ENCODE results near the gene TBC1D5.
"Not testable (repeated sequence)": the region's sequence is repeated elsewhere in the genome, so short reads cannot be mapped to it uniquely, and the experiment has no call there.

The TBC1D5 gene

DNA sequence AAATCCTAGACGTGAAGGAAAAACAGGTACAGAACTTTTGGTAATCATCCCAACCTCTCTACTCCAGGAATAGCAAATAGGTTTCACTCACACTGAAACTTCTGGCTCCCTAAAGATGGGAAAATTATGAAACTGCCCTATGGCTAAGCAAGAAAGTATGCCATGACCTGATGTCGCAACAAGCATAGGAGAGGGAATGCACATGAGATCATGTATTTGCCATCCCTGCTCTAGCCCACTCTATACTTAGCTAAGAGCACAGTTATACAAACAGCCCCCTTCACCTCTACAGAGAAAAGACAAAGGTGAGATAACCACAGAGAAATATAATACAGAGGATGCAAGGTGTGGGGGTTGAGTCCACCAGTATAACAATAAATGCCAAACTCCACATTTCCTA lies 102.7 kb downstream of the TBC1D5 start:
- H2AFZ ChIP-seq (ENCODE audit: low read depth): no peak overlapping the region
- H3K9ac ChIP-seq: no peak overlapping the region
- H3K79me2 ChIP-seq (ENCODE audit: insufficient read depth, low read depth): no peaks in the 10 kb centered on the region
- H3K4me3 ChIP-seq (IDR thresholded peaks at IDR 0.05; ENCODE audit: insufficient read depth, low read depth, low read length): no peak overlapping the region
- H3K4me2 ChIP-seq: no peak overlapping the region
- no peaks in the 10 kb centered on the region for H3K27me3 ChIP-seq (ENCODE audit: insufficient read depth, low read depth)
- TF ChIP-seq, protein P1, sequence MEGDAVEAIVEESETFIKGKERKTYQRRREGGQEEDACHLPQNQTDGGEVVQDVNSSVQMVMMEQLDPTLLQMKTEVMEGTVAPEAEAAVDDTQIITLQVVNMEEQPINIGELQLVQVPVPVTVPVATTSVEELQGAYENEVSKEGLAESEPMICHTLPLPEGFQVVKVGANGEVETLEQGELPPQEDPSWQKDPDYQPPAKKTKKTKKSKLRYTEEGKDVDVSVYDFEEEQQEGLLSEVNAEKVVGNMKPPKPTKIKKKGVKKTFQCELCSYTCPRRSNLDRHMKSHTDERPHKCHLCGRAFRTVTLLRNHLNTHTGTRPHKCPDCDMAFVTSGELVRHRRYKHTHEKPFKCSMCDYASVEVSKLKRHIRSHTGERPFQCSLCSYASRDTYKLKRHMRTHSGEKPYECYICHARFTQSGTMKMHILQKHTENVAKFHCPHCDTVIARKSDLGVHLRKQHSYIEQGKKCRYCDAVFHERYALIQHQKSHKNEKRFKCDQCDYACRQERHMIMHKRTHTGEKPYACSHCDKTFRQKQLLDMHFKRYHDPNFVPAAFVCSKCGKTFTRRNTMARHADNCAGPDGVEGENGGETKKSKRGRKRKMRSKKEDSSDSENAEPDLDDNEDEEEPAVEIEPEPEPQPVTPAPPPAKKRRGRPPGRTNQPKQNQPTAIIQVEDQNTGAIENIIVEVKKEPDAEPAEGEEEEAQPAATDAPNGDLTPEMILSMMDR (conservative IDR thresholded peaks at IDR 0.05; ENCODE audit: low read depth, low read length): no peak
- H4K20me1 ChIP-seq (ENCODE audit: insufficient read depth): 0 out of 2 replicates have a peak, but pooled peaks cover 5% of the 10 kb centered on the region
- H3K4me1 ChIP-seq (ENCODE audit: low read depth, poor library complexity, severe bottlenecking): no peaks in the 10 kb centered on the region
- no peaks in the 10 kb centered on the region for H3K36me3 ChIP-seq (ENCODE audit: insufficient read depth)
- no peak overlapping the region for H3K27ac ChIP-seq

DNA sequence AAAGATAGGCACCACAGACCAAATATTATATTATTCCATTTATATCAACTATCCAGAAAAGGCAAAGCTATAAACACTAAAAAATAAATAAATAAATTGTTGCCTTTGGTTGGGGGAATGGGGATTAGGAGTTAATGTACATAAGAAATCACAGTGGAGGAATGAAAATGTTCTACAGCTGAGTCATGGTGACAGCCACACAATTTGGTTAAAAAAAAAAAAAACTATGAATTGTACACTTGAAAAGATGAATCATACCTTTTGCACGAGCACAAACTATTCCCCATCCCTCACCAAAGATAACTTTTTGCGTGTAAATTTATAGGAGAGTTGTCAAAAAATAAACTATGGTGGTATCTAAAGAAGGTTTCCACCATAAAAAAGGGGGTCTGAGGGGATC lies 103.2 kb downstream of the TBC1D5 start:
- Histone ChIP-seq H3K4me3 (IDR thresholded peaks at IDR 0.05; ENCODE audit: insufficient read depth, low read depth, low read length) (no peak overlapping the region), H3K79me2 (ENCODE audit: insufficient read depth, low read depth) (no peaks in the 10 kb centered on the region), H2AFZ (ENCODE audit: low read depth) (no peak overlapping the region), H3K36me3 (ENCODE audit: insufficient read depth) (no peaks in the 10 kb centered on the region), H3K9ac (no peak overlapping the region), H4K20me1 (ENCODE audit: insufficient read depth) (0 out of 2 replicates have a peak, but pooled peaks cover 5% of the 10 kb centered on the region), H3K4me2 (no peak overlapping the region), H3K4me1 (ENCODE audit: low read depth, poor library complexity, severe bottlenecking) (no peaks in the 10 kb centered on the region), H3K27me3 (ENCODE audit: insufficient read depth, low read depth) (no peaks in the 10 kb centered on the region), H3K27ac (no peak overlapping the region)
- TF ChIP-seq, protein P1 (conservative IDR thresholded peaks at IDR 0.05; ENCODE audit: low read depth, low read length): no peak

- H3K9ac ChIP-seq: no peak overlapping the region
- 0 out of 2 replicates have a peak, but pooled peaks cover 5% of the 10 kb centered on the region for H4K20me1 ChIP-seq (ENCODE audit: insufficient read depth)
- no peak overlapping the region for H2AFZ ChIP-seq (ENCODE audit: low read depth)
- H3K27ac ChIP-seq: no peak overlapping the region
- no peaks in the 10 kb centered on the region for H3K4me1 ChIP-seq (ENCODE audit: low read depth, poor library complexity, severe bottlenecking)
- no peak overlapping the region for H3K4me3 ChIP-seq (IDR thresholded peaks at IDR 0.05; ENCODE audit: insufficient read depth, low read depth, low read length)
- no peak overlapping the region for H3K4me2 ChIP-seq
- H3K27me3 ChIP-seq (ENCODE audit: insufficient read depth, low read depth): no peaks in the 10 kb centered on the region
- H3K36me3 ChIP-seq (ENCODE audit: insufficient read depth): no peaks in the 10 kb centered on the region
- TF ChIP-seq, protein P1 (conservative IDR thresholded peaks at IDR 0.05; ENCODE audit: low read depth, low read length): no peak
- no peaks in the 10 kb centered on the region for H3K79me2 ChIP-seq (ENCODE audit: insufficient read depth, low read depth)
Observed at GRCh38 chr3:17638356-17638755, 104.1 kb downstream of the TBC1D5 start.

- not testable (repeated sequence) for H4K20me1 ChIP-seq (ENCODE audit: insufficient read depth); H3K27me3 ChIP-seq (ENCODE audit: insufficient read depth, low read depth); H3K27ac ChIP-seq; H3K4me3 ChIP-seq (IDR thresholded peaks at IDR 0.05; ENCODE audit: insufficient read depth, low read depth, low read length); H3K36me3 ChIP-seq (ENCODE audit: insufficient read depth); H3K9ac ChIP-seq; H3K4me2 ChIP-seq; H3K79me2 ChIP-seq (ENCODE audit: insufficient read depth, low read depth); H2AFZ ChIP-seq (ENCODE audit: low read depth)
- peaks cover 16% of the 10 kb centered on the region for H3K4me1 ChIP-seq (ENCODE audit: low read depth, poor library complexity, severe bottlenecking)
Observed at GRCh38 chr3:17635675-17636074, 106.8 kb downstream of the TBC1D5 start.

- Histone ChIP-seq H3K27me3 (ENCODE audit: insufficient read depth, low read depth) (no peaks in the 10 kb centered on the region), H3K36me3 (ENCODE audit: insufficient read depth) (no peaks in the 10 kb centered on the region), H3K4me2 (no peak overlapping the region)
Observed at GRCh38 chr3:17634964-17635363, 107.5 kb downstream of the TBC1D5 start.

More at GRCh38 chr3:17634964-17635363, 107.5 kb downstream of the TBC1D5 start:
- Histone ChIP-seq H4K20me1 (ENCODE audit: insufficient read depth) (no peaks in the 10 kb centered on the region), H3K4me3 (IDR thresholded peaks at IDR 0.05; ENCODE audit: insufficient read depth, low read depth, low read length) (no peak overlapping the region), H2AFZ (ENCODE audit: low read depth) (no peak overlapping the region), H3K79me2 (ENCODE audit: insufficient read depth, low read depth) (no peaks in the 10 kb centered on the region), H3K27ac (no peak overlapping the region), H3K4me1 (ENCODE audit: low read depth, poor library complexity, severe bottlenecking) (peaks cover 16% of the 10 kb centered on the region), H3K9ac (no peak overlapping the region)
- TF ChIP-seq, protein P1 (conservative IDR thresholded peaks at IDR 0.05; ENCODE audit: low read depth, low read length): no peak
